Cardiac muscle cell (in vitro differentiated cells and primary cell): Measurements from ENCODE around the gene DFFB. TPM values are rescaled to one million over a fixed set of nuclear protein-coding genes. Genes with fewer than 3 reads are reported as not detected.

Experiments
- DNase-seq, 2 donors: peaks; one replicate each; pipeline versions ENCODE4 v3.0.0 to v3.0.0-alpha.2; 2010 to 2017; ENCODE audit warnings: low read depth in 1 of 2, low spot score in 1 of 2
- H3K27ac ChIP-seq: fragments of 200-600 bp; sonication (generic); 2 replicates; pipeline ENCODE4 v1.5.1; 2016
- H3K27me3 ChIP-seq: fragments of 200-600 bp; sonication (generic); 2 replicates; pipeline ENCODE4 v1.6.0; 2016; ENCODE audit warnings: control low read depth
- H3K36me3 ChIP-seq: fragments of 200-600 bp; sonication (generic); 2 replicates; pipeline ENCODE4 v1.5.1; 2016; ENCODE audit warnings: control low read depth
- H3K4me1 ChIP-seq: fragments of 200-600 bp; sonication (generic); 2 replicates; pipeline ENCODE4 v1.8.1; 2017; ENCODE audit warnings: low read depth, mild to moderate bottlenecking, mixed run types
- H3K4me3 ChIP-seq: fragments of 200-600 bp; sonication (generic); 2 replicates; pipeline ENCODE4 v1.5.1; 2016; ENCODE audit warnings: mild to moderate bottlenecking
- H3K9me3 ChIP-seq: fragments of 200-600 bp; sonication (generic); 2 replicates; pipeline ENCODE4 v1.5.1; 2017; ENCODE audit warnings: low read depth, mild to moderate bottlenecking, control low read depth
- polyA plus RNA-seq: library from polyadenylated mRNA; unstranded; fragments of >200 nt; fragmentation: Nextera tagmentation; extraction: Ambion mirVana; gene quantifications from 2 replicates; pipeline ENCODE4 v1.2.1, GENCODE V29; 2016
- total RNA-seq: library from RNA; depleted of rRNA; stranded (reverse); fragments of >200 nt; gene quantifications from 2 replicates; pipeline ENCODE4 v1.2.3, GENCODE V29; 2016
- TF ChIP-seq, protein P1 (sequence below): IDR thresholded peaks from 2 replicates; pipeline ENCODE4 v1.5.1; 2012; ENCODE audit warnings: low read depth, mild to moderate bottlenecking, low read length

Gene DFFB
- total and polyA plus RNA-seq, 2 experiments from 2014 or later = 6.5 to 8.0 TPM

DNA sequence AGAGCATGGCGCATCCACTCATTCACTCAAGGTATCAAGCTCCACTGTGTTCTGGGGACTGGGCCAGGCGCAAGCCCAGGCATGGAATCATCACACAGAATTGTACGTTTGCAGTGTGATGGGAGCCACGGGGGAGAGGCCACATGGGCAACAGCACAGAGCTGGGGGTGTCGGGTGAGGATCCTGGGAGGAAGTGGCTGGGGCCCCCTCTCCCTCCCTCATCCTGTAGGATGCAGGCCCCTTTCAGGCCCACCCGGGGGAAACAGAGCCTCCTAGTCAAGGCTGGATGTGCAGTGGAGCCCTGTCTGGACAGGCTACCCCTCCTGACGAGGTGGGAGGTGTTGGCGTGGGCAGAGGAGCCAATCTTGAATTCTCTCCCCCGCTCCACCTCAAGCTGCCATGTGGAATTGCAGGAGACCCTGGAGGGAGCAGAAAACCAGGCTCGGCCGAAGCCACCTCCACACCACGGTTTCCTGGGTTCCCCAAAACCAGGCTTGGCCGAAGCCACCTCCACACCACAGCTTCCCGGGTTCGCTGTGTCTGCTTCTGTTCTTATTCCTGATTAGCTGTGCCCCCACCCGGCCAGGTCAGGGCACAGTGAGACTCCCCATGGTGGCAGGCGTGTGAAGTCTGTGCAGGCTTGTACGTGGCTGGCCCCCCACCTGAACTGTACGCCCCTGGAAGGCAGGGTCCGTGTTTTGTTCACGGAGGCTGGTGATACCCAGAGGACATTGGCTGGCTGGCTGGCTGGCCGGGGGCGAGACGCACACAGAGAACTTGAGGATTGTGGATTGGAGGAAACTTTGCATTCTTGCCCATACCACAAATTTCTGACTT is 46.9 kb downstream of the DFFB start:
- H3K27me3 ChIP-seq = no peaks in the 10 kb centered on the region
- no peak overlapping the region for H3K4me3 ChIP-seq
- H3K36me3 ChIP-seq = no peaks in the 10 kb centered on the region
- H3K4me1 ChIP-seq = peaks cover under 1% of the 10 kb centered on the region
- H3K27ac ChIP-seq = no peak overlapping the region
- no peaks in the 10 kb centered on the region for H3K9me3 ChIP-seq
- no peak for DNase-seq
- TF ChIP-seq, protein P1, sequence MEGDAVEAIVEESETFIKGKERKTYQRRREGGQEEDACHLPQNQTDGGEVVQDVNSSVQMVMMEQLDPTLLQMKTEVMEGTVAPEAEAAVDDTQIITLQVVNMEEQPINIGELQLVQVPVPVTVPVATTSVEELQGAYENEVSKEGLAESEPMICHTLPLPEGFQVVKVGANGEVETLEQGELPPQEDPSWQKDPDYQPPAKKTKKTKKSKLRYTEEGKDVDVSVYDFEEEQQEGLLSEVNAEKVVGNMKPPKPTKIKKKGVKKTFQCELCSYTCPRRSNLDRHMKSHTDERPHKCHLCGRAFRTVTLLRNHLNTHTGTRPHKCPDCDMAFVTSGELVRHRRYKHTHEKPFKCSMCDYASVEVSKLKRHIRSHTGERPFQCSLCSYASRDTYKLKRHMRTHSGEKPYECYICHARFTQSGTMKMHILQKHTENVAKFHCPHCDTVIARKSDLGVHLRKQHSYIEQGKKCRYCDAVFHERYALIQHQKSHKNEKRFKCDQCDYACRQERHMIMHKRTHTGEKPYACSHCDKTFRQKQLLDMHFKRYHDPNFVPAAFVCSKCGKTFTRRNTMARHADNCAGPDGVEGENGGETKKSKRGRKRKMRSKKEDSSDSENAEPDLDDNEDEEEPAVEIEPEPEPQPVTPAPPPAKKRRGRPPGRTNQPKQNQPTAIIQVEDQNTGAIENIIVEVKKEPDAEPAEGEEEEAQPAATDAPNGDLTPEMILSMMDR = no peak

- no peaks in the 10 kb centered on the region for H3K9me3 ChIP-seq
- TF ChIP-seq, protein P1 = no peak
- no peaks in the 10 kb centered on the region for H3K27me3 ChIP-seq
- no peak for DNase-seq
- no peak overlapping the region for H3K27ac ChIP-seq
- no peak overlapping the region for H3K4me3 ChIP-seq
- no peaks in the 10 kb centered on the region for H3K4me1 ChIP-seq
- no peaks in the 10 kb centered on the region for H3K36me3 ChIP-seq
Measured at GRCh38 chr1:3904843-3905185, 47.5 kb downstream of the DFFB start.

- no peak for DNase-seq
- Histone ChIP-seq H3K9me3 (no peaks in the 10 kb centered on the region), H3K27ac (no peak overlapping the region), H3K4me1 (no peaks in the 10 kb centered on the region), H3K36me3 (no peaks in the 10 kb centered on the region), H3K27me3 (peaks cover 5% of the 10 kb centered on the region), H3K4me3 (no peak overlapping the region)
- TF ChIP-seq, protein P1 = no peak
Measured at GRCh38 chr1:3905266-3905952, 48.1 kb downstream of the DFFB start.

DNA sequence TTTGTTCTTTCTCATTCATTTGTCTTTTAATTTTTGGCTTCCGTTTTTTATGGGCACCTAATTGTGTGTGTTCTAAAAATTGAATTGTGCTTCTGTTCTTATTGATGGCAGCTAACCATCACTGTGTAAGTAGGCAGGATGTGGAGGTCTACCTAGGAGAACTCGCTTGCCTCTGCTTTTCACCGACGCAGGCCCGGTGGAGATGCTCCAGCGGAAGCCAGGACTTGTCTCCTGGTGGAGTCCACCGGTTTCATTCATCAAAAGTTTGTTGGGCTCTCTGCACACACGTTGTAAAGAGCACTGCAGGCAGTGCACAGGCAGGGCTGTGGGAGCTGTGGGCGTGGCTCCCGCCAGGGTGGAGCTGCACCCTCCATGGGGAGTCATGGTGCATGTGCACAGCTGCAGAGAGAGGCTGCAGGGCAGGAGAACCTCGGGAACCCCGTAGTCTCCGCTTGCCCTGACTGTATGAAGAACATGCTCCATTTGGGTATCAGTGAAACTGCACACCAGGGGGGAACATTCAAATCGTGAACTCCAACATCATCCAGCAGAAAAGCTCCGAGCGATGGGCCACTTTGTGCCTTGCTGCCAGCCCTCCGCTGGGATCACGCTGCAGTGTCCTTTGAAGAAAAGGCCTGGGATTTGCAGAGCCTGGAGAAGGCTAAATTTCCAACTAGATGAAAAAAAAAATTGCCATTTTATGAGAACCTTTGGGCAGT is 48.8 kb downstream of the DFFB start:
- TF ChIP-seq, protein P1 = no peak
- H3K27ac ChIP-seq = no peak overlapping the region
- no peaks in the 10 kb centered on the region for H3K9me3 ChIP-seq
- H3K36me3 ChIP-seq = no peaks in the 10 kb centered on the region
- no peak for DNase-seq
- no peak overlapping the region for H3K4me3 ChIP-seq
- peaks cover 5% of the 10 kb centered on the region for H3K27me3 ChIP-seq
- H3K4me1 ChIP-seq = no peaks in the 10 kb centered on the region

GRCh38 chr1:3906672-3907020 is 49.4 kb downstream of the DFFB start:
- Histone ChIP-seq H3K36me3 (no peaks in the 10 kb centered on the region), H3K27ac (no peak overlapping the region), H3K4me1 (no peaks in the 10 kb centered on the region), H3K9me3 (no peaks in the 10 kb centered on the region), H3K27me3 (peaks cover 5% of the 10 kb centered on the region), H3K4me3 (no peak overlapping the region)
- TF ChIP-seq, protein P1 = no peak
- no peak for DNase-seq
